ENCODE data around the gene CEMIP.
A peak's percentile ranks its signal among the peaks of the same experiment; 100 is the strongest.

DNA sequence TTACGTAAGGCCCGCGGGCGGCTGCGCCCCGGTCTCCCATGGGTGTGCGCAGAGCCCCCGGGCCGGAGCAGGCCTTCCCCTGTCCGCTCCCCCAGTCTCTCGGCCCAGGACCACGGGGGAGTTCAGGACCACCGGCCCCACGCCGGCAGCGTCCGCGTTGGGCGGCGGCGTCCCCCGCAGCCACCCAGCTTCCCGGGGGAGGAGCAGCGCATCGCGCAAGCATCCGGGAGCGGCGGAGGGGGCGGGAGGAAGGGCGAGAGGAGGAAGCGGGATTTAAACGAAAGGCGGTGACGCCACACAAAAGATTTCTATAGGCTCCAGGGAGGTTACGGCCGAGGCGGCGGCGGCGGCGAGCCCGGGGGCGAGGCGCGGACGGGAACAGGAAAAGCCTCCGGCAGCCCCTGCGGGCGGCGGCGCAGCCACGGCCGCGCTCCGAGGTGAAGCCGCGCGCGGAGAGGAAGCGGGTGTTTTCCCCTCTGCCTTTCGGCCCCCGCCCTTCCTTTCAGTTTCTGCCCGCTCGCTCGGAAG is 221.5 kb downstream of the CEMIP start, which contains the start of gene TLNRD1:
- TF ChIP-seq, protein P1, sequence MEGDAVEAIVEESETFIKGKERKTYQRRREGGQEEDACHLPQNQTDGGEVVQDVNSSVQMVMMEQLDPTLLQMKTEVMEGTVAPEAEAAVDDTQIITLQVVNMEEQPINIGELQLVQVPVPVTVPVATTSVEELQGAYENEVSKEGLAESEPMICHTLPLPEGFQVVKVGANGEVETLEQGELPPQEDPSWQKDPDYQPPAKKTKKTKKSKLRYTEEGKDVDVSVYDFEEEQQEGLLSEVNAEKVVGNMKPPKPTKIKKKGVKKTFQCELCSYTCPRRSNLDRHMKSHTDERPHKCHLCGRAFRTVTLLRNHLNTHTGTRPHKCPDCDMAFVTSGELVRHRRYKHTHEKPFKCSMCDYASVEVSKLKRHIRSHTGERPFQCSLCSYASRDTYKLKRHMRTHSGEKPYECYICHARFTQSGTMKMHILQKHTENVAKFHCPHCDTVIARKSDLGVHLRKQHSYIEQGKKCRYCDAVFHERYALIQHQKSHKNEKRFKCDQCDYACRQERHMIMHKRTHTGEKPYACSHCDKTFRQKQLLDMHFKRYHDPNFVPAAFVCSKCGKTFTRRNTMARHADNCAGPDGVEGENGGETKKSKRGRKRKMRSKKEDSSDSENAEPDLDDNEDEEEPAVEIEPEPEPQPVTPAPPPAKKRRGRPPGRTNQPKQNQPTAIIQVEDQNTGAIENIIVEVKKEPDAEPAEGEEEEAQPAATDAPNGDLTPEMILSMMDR (IDR thresholded peaks at IDR 0.05) = no peak
- TF ChIP-seq SIN3A (IDR thresholded peaks at IDR 0.05; ENCODE audit: borderline replicate concordance, low read depth, low read length) (no peak; the same call in 1 of the 2 replicates), RAD21 (IDR thresholded peaks at IDR 0.05; ENCODE audit: low read length) (no peak), FOSL2 (IDR thresholded peaks at IDR 0.05; ENCODE audit: borderline replicate concordance, low read depth) (no peak), POLR2AphosphoS5 (IDR thresholded peaks at IDR 0.05; ENCODE audit: low read depth, low read length) (peak; percentile 87)
- TF ChIP-seq, protein P2, sequence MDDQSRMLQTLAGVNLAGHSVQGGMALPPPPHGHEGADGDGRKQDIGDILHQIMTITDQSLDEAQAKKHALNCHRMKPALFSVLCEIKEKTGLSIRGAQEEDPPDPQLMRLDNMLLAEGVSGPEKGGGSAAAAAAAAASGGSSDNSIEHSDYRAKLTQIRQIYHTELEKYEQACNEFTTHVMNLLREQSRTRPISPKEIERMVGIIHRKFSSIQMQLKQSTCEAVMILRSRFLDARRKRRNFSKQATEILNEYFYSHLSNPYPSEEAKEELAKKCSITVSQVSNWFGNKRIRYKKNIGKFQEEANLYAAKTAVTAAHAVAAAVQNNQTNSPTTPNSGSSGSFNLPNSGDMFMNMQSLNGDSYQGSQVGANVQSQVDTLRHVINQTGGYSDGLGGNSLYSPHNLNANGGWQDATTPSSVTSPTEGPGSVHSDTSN (IDR thresholded peaks at IDR 0.05) = no peak
